ENCODE data around the gene VGLL3. TPM values are rescaled to one million over a fixed set of nuclear protein-coding genes. Genes with fewer than 3 reads are reported as not detected.

Gene VGLL3
- total RNA-seq, 1 donor from 2014 or later = 1.1 TPM

- no peak for TF ChIP-seq CTCF (IDR thresholded peaks at IDR 0.05; ENCODE audit: insufficient read depth, low read length, severe bottlenecking)
- DNase-seq (ENCODE audit: low read depth) (peak; percentile 46), FAIRE-seq (no peak)
- Histone ChIP-seq H3K4me3 (ENCODE audit: low read depth, low read length) (no peak overlapping the region), H3K36me3 (ENCODE audit: control insufficient read depth, insufficient read depth, low read length) (no peaks in the 10 kb centered on the region), H3K27me3 (ENCODE audit: control insufficient read depth, insufficient read depth, low read length) (no peaks in the 10 kb centered on the region)
Measured at GRCh38 chr3:86993704-86994103, 2.8 kb upstream of the VGLL3 start.

GRCh38 chr3:86991840-86992435 is 989 bp upstream of the VGLL3 start:
- FAIRE-seq (no peak), DNase-seq (ENCODE audit: low read depth) (peak; percentile 52)
- no peaks in the 10 kb centered on the region for H3K36me3 ChIP-seq (ENCODE audit: control insufficient read depth, insufficient read depth, low read length)
- H3K27me3 ChIP-seq (ENCODE audit: control insufficient read depth, insufficient read depth, low read length) = no peaks in the 10 kb centered on the region
- TF ChIP-seq CTCF (IDR thresholded peaks at IDR 0.05; ENCODE audit: insufficient read depth, low read length, severe bottlenecking) = no peak
- peak overlapping the region; percentile 50 for H3K4me3 ChIP-seq (ENCODE audit: low read depth, low read length)

GRCh38 chr3:86991482-86991815 is 500 bp upstream of the VGLL3 start:
- H3K27me3 ChIP-seq (ENCODE audit: control insufficient read depth, insufficient read depth, low read length) = no peaks in the 10 kb centered on the region
- peak; percentile 79 for DNase-seq (ENCODE audit: low read depth)
- FAIRE-seq = no peak
- TF ChIP-seq CTCF (IDR thresholded peaks at IDR 0.05; ENCODE audit: insufficient read depth, low read length, severe bottlenecking) = no peak
- peak overlapping the region; percentile 50 for H3K4me3 ChIP-seq (ENCODE audit: low read depth, low read length)
- no peaks in the 10 kb centered on the region for H3K36me3 ChIP-seq (ENCODE audit: control insufficient read depth, insufficient read depth, low read length)

- DNase-seq (ENCODE audit: low read depth) (peak; percentile 51), FAIRE-seq (no peak)
- H3K4me3 ChIP-seq (ENCODE audit: low read depth, low read length) = peak overlapping the region; percentile 50
- H3K27me3 ChIP-seq (ENCODE audit: control insufficient read depth, insufficient read depth, low read length) = no peaks in the 10 kb centered on the region
- no peaks in the 10 kb centered on the region for H3K36me3 ChIP-seq (ENCODE audit: control insufficient read depth, insufficient read depth, low read length)
- no peak for TF ChIP-seq CTCF (IDR thresholded peaks at IDR 0.05; ENCODE audit: insufficient read depth, low read length, severe bottlenecking)
Measured at GRCh38 chr3:86990012-86990733, 776 bp downstream of the VGLL3 start.

- FAIRE-seq = no peak
Measured at GRCh38 chr3:86989611-86990010, 1.3 kb downstream of the VGLL3 start.

More at GRCh38 chr3:86989611-86990010, 1.3 kb downstream of the VGLL3 start:
- Histone ChIP-seq H3K36me3 (ENCODE audit: control insufficient read depth, insufficient read depth, low read length) (no peaks in the 10 kb centered on the region), H3K4me3 (ENCODE audit: low read depth, low read length) (no peak overlapping the region), H3K27me3 (ENCODE audit: control insufficient read depth, insufficient read depth, low read length) (no peaks in the 10 kb centered on the region)
- no peak for TF ChIP-seq CTCF (IDR thresholded peaks at IDR 0.05; ENCODE audit: insufficient read depth, low read length, severe bottlenecking)
- no peak for DNase-seq (ENCODE audit: low read depth)
